ENCODE measurements around the gene HSPB7.
"Not testable (repeated sequence)": the region's sequence is repeated elsewhere in the genome, so short reads cannot be mapped to it uniquely, and the experiment has no call there.

Gene HSPB7

DNA sequence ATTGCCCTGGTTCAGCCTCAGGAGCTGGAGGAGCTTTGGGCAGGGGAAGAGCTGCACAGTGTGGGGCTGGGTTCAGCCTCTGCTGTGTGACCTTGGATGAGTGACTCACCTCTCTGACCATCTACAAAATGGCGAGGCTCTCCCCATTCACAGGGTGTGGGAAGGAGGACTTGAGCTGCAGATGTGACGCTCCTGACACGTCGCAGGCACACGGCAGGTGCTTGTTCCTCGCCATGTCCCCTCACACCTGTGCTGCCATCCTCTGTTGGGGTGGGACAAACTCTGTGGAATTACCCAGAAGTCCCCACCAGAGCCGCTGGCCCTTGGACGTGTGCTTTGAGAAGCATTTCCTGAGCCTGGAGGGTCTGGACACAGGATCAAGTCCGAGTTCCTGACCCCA is 3.0 kb upstream of the HSPB7 start:
- not testable (repeated sequence) for H3K27ac Mint-ChIP-seq; H3K9me3 Mint-ChIP-seq; H3K4me1 Mint-ChIP-seq (ENCODE audit: low read depth); H3K36me3 Mint-ChIP-seq (ENCODE audit: low read depth); H3K27me3 Mint-ChIP-seq (ENCODE audit: low read depth); H3K4me3 Mint-ChIP-seq

GRCh38 chr1:16020325-16020724 is 2.5 kb upstream of the HSPB7 start:
- Mint-ChIP-seq H3K36me3 (ENCODE audit: low read depth) (no peaks in the 10 kb centered on the region), H3K4me1 (ENCODE audit: low read depth) (no peaks in the 10 kb centered on the region), H3K27me3 (ENCODE audit: low read depth) (peaks cover 3% of the 10 kb centered on the region), H3K4me3 (no peak overlapping the region), H3K27ac (no peak overlapping the region), H3K9me3 (no peaks in the 10 kb centered on the region)

GRCh38 chr1:16019644-16020277 is 1.9 kb upstream of the HSPB7 start:
- Mint-ChIP-seq H3K27ac (no peak overlapping the region), H3K27me3 (ENCODE audit: low read depth) (peaks cover 3% of the 10 kb centered on the region), H3K36me3 (ENCODE audit: low read depth) (no peaks in the 10 kb centered on the region), H3K4me3 (no peak overlapping the region), H3K4me1 (ENCODE audit: low read depth) (no peaks in the 10 kb centered on the region), H3K9me3 (no peaks in the 10 kb centered on the region)

GRCh38 chr1:16018749-16019643 is 1.2 kb upstream of the HSPB7 start:
- no peak overlapping the region for H3K4me3 Mint-ChIP-seq
- no peaks in the 10 kb centered on the region for H3K36me3 Mint-ChIP-seq (ENCODE audit: low read depth)
- H3K27me3 Mint-ChIP-seq (ENCODE audit: low read depth) = peaks cover 6% of the 10 kb centered on the region
- no peaks in the 10 kb centered on the region for H3K9me3 Mint-ChIP-seq
- no peak overlapping the region for H3K27ac Mint-ChIP-seq
- no peaks in the 10 kb centered on the region for H3K4me1 Mint-ChIP-seq (ENCODE audit: low read depth)

GRCh38 chr1:16018308-16018707 is 465 bp upstream of the HSPB7 start:
- H3K4me3 Mint-ChIP-seq = no peak overlapping the region
- H3K27me3 Mint-ChIP-seq (ENCODE audit: low read depth) = peaks cover 6% of the 10 kb centered on the region
- H3K4me1 Mint-ChIP-seq (ENCODE audit: low read depth) = no peaks in the 10 kb centered on the region
- no peaks in the 10 kb centered on the region for H3K9me3 Mint-ChIP-seq
- H3K36me3 Mint-ChIP-seq (ENCODE audit: low read depth) = no peaks in the 10 kb centered on the region
- no peak overlapping the region for H3K27ac Mint-ChIP-seq

DNA sequence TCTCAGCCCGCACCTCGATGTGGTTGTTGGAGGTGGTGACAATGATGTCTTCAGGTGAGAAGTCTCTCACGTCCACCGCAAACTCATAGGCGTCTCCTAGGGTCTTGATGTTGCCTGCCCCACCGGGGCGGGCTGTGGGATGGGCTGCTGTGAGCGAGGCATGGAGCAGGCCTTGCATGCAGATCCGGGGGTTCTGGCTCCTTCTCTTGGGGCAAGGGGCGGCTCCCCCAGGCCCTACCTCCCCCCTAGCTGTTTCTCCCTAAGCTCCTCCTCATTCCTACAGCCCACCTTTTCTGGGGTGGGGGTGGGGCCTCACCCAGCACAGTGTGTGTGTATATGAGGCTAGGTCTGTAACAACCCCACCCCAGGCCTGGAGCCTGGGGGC is 775 bp downstream of the HSPB7 start:
- H3K27ac Mint-ChIP-seq = no peak overlapping the region
- no peaks in the 10 kb centered on the region for H3K9me3 Mint-ChIP-seq
- no peak overlapping the region for H3K4me3 Mint-ChIP-seq
- H3K4me1 Mint-ChIP-seq (ENCODE audit: low read depth) = peaks cover 2% of the 10 kb centered on the region
- H3K36me3 Mint-ChIP-seq (ENCODE audit: low read depth) = no peaks in the 10 kb centered on the region
- peaks cover 12% of the 10 kb centered on the region for H3K27me3 Mint-ChIP-seq (ENCODE audit: low read depth)

GRCh38 chr1:16015960-16016901 is 1.6 kb downstream of the HSPB7 start:
- H3K9me3 Mint-ChIP-seq = no peaks in the 10 kb centered on the region
- no peaks in the 10 kb centered on the region for H3K36me3 Mint-ChIP-seq (ENCODE audit: low read depth)
- H3K4me1 Mint-ChIP-seq (ENCODE audit: low read depth) = peaks cover 2% of the 10 kb centered on the region
- no peak overlapping the region for H3K27ac Mint-ChIP-seq
- H3K4me3 Mint-ChIP-seq = no peak overlapping the region
- peaks cover 13% of the 10 kb centered on the region for H3K27me3 Mint-ChIP-seq (ENCODE audit: low read depth)

GRCh38 chr1:16015491-16015890 is 2.4 kb downstream of the HSPB7 start:
- Mint-ChIP-seq H3K27ac (no peak overlapping the region), H3K36me3 (ENCODE audit: low read depth) (no peaks in the 10 kb centered on the region), H3K4me1 (ENCODE audit: low read depth) (peaks cover 2% of the 10 kb centered on the region), H3K9me3 (no peaks in the 10 kb centered on the region), H3K27me3 (ENCODE audit: low read depth) (peaks cover 13% of the 10 kb centered on the region), H3K4me3 (no peak overlapping the region)

GRCh38 chr1:16014509-16015482 is 3.0 kb downstream of the HSPB7 start:
- H3K9me3 Mint-ChIP-seq = no peaks in the 10 kb centered on the region
- H3K4me1 Mint-ChIP-seq (ENCODE audit: low read depth) = peaks cover 2% of the 10 kb centered on the region
- H3K27ac Mint-ChIP-seq = no peak overlapping the region
- no peaks in the 10 kb centered on the region for H3K36me3 Mint-ChIP-seq (ENCODE audit: low read depth)
- no peak overlapping the region for H3K4me3 Mint-ChIP-seq
- peaks cover 11% of the 10 kb centered on the region for H3K27me3 Mint-ChIP-seq (ENCODE audit: low read depth)

- H3K4me1 Mint-ChIP-seq (ENCODE audit: low read depth) = peaks cover 2% of the 10 kb centered on the region
- no peak overlapping the region for H3K4me3 Mint-ChIP-seq
- peaks cover 10% of the 10 kb centered on the region for H3K27me3 Mint-ChIP-seq (ENCODE audit: low read depth)
- no peaks in the 10 kb centered on the region for H3K9me3 Mint-ChIP-seq
- no peak overlapping the region for H3K27ac Mint-ChIP-seq
- H3K36me3 Mint-ChIP-seq (ENCODE audit: low read depth) = no peaks in the 10 kb centered on the region
Observed at GRCh38 chr1:16013908-16014258, 4.0 kb downstream of the HSPB7 start.

DNA sequence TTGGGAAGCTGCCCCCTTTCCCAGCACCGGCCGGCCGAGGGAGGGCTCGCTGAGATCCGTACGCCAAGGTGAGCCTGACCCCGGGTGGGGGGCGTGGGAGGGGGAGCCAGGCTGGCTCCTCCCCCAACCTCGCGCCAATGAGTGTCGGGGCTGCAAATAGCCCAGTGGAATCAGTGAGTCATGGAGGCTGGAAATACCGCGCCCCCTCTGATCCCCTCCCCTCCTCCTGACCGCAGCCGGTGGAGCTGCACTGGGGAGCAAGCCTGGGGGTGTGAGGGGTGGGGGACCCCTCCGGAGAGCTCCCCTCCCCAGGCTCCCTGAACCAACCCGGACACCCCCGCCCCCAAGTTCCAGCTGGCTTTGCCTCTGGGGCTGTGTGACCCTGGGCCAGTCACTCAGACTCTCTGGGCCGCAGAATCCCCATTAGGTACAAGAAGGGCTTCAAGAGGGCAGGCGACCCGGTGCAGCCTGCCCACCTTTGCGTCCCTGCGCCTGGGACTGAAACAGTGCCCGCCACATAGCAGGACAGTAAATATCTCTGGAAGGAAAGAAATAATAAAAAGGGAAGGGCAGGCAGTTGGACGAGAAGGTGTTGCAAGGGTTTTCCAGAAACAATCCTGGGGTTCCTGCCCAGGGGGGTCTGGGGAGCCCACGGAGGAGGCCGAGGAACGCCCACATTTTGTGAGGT is 4.5 kb downstream of the HSPB7 start:
- no peak overlapping the region for H3K4me3 Mint-ChIP-seq
- no peaks in the 10 kb centered on the region for H3K9me3 Mint-ChIP-seq
- peaks cover 2% of the 10 kb centered on the region for H3K4me1 Mint-ChIP-seq (ENCODE audit: low read depth)
- H3K36me3 Mint-ChIP-seq (ENCODE audit: low read depth) = no peaks in the 10 kb centered on the region
- H3K27me3 Mint-ChIP-seq (ENCODE audit: low read depth) = peaks cover 10% of the 10 kb centered on the region
- no peak overlapping the region for H3K27ac Mint-ChIP-seq

GRCh38 chr1:16012590-16013219 is 5.1 kb downstream of the HSPB7 start:
- no peak overlapping the region for H3K4me3 Mint-ChIP-seq
- no peak overlapping the region for H3K27ac Mint-ChIP-seq
- H3K36me3 Mint-ChIP-seq (ENCODE audit: low read depth) = no peaks in the 10 kb centered on the region
- H3K4me1 Mint-ChIP-seq (ENCODE audit: low read depth) = peaks cover 6% of the 10 kb centered on the region
- H3K27me3 Mint-ChIP-seq (ENCODE audit: low read depth) = peaks cover 10% of the 10 kb centered on the region
- no peaks in the 10 kb centered on the region for H3K9me3 Mint-ChIP-seq
